GM23338 (cell line): ENCODE data around the gene ZNF83.

Experiments
- CREB1 ChIP-seq: fragments of 250-450 bp; sonication (Bioruptor Pico); IDR thresholded peaks from 2 replicates; pipeline ENCODE4 v1.5.0; 2020; ENCODE audit warnings: low read depth, mild to moderate bottlenecking, moderate library complexity
- EZH2 ChIP-seq: fragments of 200-600 bp; sonication (generic); IDR thresholded peaks from one replicate; pipeline ENCODE4 v1.8.0; 2017; ENCODE audit warnings: antibody characterized with exemption, mild to moderate bottlenecking, low read depth; ENCODE audit not compliant: unreplicated experiment
- EZH2phosphoT487 ChIP-seq: fragments of 200-600 bp; sonication (generic); IDR thresholded peaks from one replicate; pipeline ENCODE4 v1.8.1; 2018; ENCODE audit warnings: antibody characterized with exemption; ENCODE audit not compliant: unreplicated experiment
- NANOG ChIP-seq: IDR thresholded peaks from 2 replicates; pipeline ENCODE4 v1.6.1; 2016; ENCODE audit warnings: antibody characterized with exemption, borderline replicate concordance
- POLR2AphosphoS5 ChIP-seq: IDR thresholded peaks from 2 replicates; pipeline ENCODE4 v1.6.1; 2016; ENCODE audit warnings: antibody characterized with exemption, low read depth
- ZNF114 ChIP-seq: fragments of 250-450 bp; sonication (Bioruptor Pico); IDR thresholded peaks from 2 replicates; pipeline ENCODE4 v1.5.0; 2020; ENCODE audit warnings: mild to moderate bottlenecking, moderate library complexity
- ZNF331 ChIP-seq: fragments of 250-450 bp; sonication (Bioruptor Pico); IDR thresholded peaks from 2 replicates; pipeline ENCODE4 v1.5.0; 2020; ENCODE audit warnings: low read depth, mild to moderate bottlenecking, moderate library complexity
- TF ChIP-seq, protein P1 (sequence below), 2 experiments: fragments of 200-600 bp in 1 of 2; sonication (generic) in 1 of 2; conservative IDR thresholded peaks; 2 replicates each; pipeline versions ENCODE4 v1.5.1 to v1.6.1; 2016 to 2017; ENCODE audit warnings: antibody characterized with exemption in 2 of 2, low read depth in 2 of 2, mild to moderate bottlenecking in 2 of 2, moderate library complexity in 1 of 2
- TF ChIP-seq, protein P2 (sequence below): IDR thresholded peaks from 2 replicates; pipeline ENCODE4 v1.6.1; 2016; ENCODE audit warnings: antibody characterized with exemption
- TF ChIP-seq, protein P3 (sequence below): IDR thresholded peaks from one replicate; pipeline ENCODE4 v1.6.1; 2018; ENCODE audit warnings: antibody characterized with exemption; ENCODE audit not compliant: unreplicated experiment

DNA sequence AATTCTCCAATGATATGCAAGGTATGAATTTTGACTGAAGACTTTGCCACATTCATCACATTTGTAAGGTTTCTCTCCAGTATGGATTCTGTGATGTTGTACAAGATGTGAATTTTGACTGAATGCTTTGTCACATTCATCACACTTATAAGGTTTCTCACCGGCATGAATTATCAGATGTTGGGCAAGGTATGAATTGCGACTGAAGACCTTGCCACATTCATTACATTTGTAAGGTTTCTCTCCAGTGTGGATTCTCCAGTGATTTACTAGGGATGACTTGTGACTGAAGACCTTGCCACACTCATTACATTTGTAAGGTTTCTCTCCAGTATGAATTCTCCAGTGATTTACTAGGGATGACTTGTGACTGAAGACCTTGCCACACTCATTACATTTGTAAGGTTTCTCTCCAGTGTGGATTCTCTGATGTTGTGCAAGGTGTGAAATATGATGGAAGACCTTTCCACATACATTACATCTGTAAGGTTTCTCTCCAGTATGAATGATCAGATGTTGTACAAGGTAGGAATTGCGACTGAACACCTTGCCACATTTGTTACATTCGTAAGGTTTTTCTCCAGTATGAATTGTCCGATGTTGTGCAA lies 24.8 kb downstream of the ZNF83 start:
- TF ChIP-seq POLR2AphosphoS5: no peak
- TF ChIP-seq, protein P1, sequence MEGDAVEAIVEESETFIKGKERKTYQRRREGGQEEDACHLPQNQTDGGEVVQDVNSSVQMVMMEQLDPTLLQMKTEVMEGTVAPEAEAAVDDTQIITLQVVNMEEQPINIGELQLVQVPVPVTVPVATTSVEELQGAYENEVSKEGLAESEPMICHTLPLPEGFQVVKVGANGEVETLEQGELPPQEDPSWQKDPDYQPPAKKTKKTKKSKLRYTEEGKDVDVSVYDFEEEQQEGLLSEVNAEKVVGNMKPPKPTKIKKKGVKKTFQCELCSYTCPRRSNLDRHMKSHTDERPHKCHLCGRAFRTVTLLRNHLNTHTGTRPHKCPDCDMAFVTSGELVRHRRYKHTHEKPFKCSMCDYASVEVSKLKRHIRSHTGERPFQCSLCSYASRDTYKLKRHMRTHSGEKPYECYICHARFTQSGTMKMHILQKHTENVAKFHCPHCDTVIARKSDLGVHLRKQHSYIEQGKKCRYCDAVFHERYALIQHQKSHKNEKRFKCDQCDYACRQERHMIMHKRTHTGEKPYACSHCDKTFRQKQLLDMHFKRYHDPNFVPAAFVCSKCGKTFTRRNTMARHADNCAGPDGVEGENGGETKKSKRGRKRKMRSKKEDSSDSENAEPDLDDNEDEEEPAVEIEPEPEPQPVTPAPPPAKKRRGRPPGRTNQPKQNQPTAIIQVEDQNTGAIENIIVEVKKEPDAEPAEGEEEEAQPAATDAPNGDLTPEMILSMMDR (conservative IDR thresholded peaks at IDR 0.05; ENCODE audit: low read depth in 2 of 2): no peak
- TF ChIP-seq, protein P2, sequence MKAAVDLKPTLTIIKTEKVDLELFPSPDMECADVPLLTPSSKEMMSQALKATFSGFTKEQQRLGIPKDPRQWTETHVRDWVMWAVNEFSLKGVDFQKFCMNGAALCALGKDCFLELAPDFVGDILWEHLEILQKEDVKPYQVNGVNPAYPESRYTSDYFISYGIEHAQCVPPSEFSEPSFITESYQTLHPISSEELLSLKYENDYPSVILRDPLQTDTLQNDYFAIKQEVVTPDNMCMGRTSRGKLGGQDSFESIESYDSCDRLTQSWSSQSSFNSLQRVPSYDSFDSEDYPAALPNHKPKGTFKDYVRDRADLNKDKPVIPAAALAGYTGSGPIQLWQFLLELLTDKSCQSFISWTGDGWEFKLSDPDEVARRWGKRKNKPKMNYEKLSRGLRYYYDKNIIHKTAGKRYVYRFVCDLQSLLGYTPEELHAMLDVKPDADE: no peak
- no peak for TF ChIP-seq EZH2
- TF ChIP-seq ZNF114: no peak
- TF ChIP-seq EZH2phosphoT487: no peak
- no peak for TF ChIP-seq ZNF331
- TF ChIP-seq, protein P3, sequence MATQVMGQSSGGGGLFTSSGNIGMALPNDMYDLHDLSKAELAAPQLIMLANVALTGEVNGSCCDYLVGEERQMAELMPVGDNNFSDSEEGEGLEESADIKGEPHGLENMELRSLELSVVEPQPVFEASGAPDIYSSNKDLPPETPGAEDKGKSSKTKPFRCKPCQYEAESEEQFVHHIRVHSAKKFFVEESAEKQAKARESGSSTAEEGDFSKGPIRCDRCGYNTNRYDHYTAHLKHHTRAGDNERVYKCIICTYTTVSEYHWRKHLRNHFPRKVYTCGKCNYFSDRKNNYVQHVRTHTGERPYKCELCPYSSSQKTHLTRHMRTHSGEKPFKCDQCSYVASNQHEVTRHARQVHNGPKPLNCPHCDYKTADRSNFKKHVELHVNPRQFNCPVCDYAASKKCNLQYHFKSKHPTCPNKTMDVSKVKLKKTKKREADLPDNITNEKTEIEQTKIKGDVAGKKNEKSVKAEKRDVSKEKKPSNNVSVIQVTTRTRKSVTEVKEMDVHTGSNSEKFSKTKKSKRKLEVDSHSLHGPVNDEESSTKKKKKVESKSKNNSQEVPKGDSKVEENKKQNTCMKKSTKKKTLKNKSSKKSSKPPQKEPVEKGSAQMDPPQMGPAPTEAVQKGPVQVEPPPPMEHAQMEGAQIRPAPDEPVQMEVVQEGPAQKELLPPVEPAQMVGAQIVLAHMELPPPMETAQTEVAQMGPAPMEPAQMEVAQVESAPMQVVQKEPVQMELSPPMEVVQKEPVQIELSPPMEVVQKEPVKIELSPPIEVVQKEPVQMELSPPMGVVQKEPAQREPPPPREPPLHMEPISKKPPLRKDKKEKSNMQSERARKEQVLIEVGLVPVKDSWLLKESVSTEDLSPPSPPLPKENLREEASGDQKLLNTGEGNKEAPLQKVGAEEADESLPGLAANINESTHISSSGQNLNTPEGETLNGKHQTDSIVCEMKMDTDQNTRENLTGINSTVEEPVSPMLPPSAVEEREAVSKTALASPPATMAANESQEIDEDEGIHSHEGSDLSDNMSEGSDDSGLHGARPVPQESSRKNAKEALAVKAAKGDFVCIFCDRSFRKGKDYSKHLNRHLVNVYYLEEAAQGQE: no peak
- no peak for TF ChIP-seq NANOG
- no peak for TF ChIP-seq CREB1 (CRISPR knock-in tag)
